ENCODE measurements around the gene PREX1. TPM values are rescaled to one million over a fixed set of nuclear protein-coding genes. Genes with fewer than 3 reads are reported as not detected.
"Not testable (repeated sequence)": the region's sequence is repeated elsewhere in the genome, so short reads cannot be mapped to it uniquely, and the experiment has no call there.

PREX1 gene
- total RNA-seq, 4 donors from 2014 or later = 9.9 to 150 (median 18.4) TPM

GRCh38 chr20:48831718-48832404 is 4.1 kb upstream of the PREX1 start:
- Histone ChIP-seq H3K4me3 (no peak overlapping the region), H3K9me3 (no peaks in the 10 kb centered on the region), H3K27me3 (no peaks in the 10 kb centered on the region), H3K36me3 (no peaks in the 10 kb centered on the region), H3K27ac (peak overlapping the region in 2 of 4 donors; percentile 45 to 70), H3K4me1 (peaks cover 0 to 14% (median 8%) of the 10 kb centered on the region in 4 donors)
- peak in 1 of 3 donors; percentile 50 for DNase-seq
- TF ChIP-seq POLR2A (IDR thresholded peaks at IDR 0.05) (no peak), CTCF (IDR thresholded peaks at IDR 0.05) (no peak)

GRCh38 chr20:48830826-48831318 is 3.1 kb upstream of the PREX1 start:
- no peak for DNase-seq
- Histone ChIP-seq H3K27me3 (no peaks in the 10 kb centered on the region), H3K4me3 (no peak overlapping the region), H3K4me1 (peaks cover 0 to 14% (median 8%) of the 10 kb centered on the region in 4 donors), H3K9me3 (no peaks in the 10 kb centered on the region), H3K36me3 (no peaks in the 10 kb centered on the region), H3K27ac (peak overlapping the region in 1 of 4 donors; percentile 70)
- TF ChIP-seq POLR2A (IDR thresholded peaks at IDR 0.05) = no peak
- no peak for TF ChIP-seq CTCF (IDR thresholded peaks at IDR 0.05)

GRCh38 chr20:48829940-48830339 is 2.1 kb upstream of the PREX1 start:
- Histone ChIP-seq H3K4me3 (no peak overlapping the region), H3K27me3 (no peaks in the 10 kb centered on the region), H3K9me3 (no peaks in the 10 kb centered on the region), H3K36me3 (no peaks in the 10 kb centered on the region), H3K4me1 (peaks cover 0 to 16% (median 8%) of the 10 kb centered on the region in 4 donors), H3K27ac (no peak overlapping the region)
- DNase-seq = no peak
- TF ChIP-seq CTCF (IDR thresholded peaks at IDR 0.05) = no peak

- Histone ChIP-seq H3K27ac (peak overlapping the region; percentile 62 to 92 (median 68)), H3K36me3 (no peaks in the 10 kb centered on the region), H3K4me1 (peaks cover 0 to 25% (median 10%) of the 10 kb centered on the region in 4 donors), H3K9me3 (no peaks in the 10 kb centered on the region), H3K27me3 (no peaks in the 10 kb centered on the region), H3K4me3 (peak overlapping the region; percentile 45 to 92 (median 66))
- DNase-seq = peak in 1 of 3 donors; percentile 36
- TF ChIP-seq CTCF (IDR thresholded peaks at IDR 0.05) (no peak), POLR2A (IDR thresholded peaks at IDR 0.05) (no peak)
Measured at GRCh38 chr20:48828734-48829460, 1.1 kb upstream of the PREX1 start.

- TF ChIP-seq POLR2A (IDR thresholded peaks at IDR 0.05) (no peak), CTCF (IDR thresholded peaks at IDR 0.05) (no peak)
- Histone ChIP-seq H3K9me3 (no peaks in the 10 kb centered on the region), H3K27ac (peak overlapping the region; percentile 60 to 92 (median 65)), H3K4me1 (peaks cover 0 to 24% (median 15%) of the 10 kb centered on the region in 4 donors), H3K27me3 (no peaks in the 10 kb centered on the region), H3K36me3 (no peaks in the 10 kb centered on the region), H3K4me3 (peak overlapping the region; percentile 59 to 92 (median 67))
- peak in 2 of 3 donors; percentile 55 to 60 for DNase-seq
Measured at GRCh38 chr20:48826883-48827771, 672 bp downstream of the PREX1 start.

GRCh38 chr20:48826480-48826879 is 1.3 kb downstream of the PREX1 start:
- not testable (repeated sequence) for H3K27me3 ChIP-seq, H3K9me3 ChIP-seq, H3K36me3 ChIP-seq, DNase-seq
- Histone ChIP-seq H3K4me3 (peak overlapping the region; percentile 59 to 92 (median 67)), H3K4me1 (peaks cover 0 to 20% (median 14%) of the 10 kb centered on the region in 4 donors), H3K27ac (peak overlapping the region; percentile 60 to 92 (median 65))
